Hepatocyte (in vitro differentiated cells): ENCODE data around the gene NRIP1. TPM values are rescaled to one million over a fixed set of nuclear protein-coding genes. Genes with fewer than 3 reads are reported as not detected.

Experiments used
- DNase-seq: peaks from one replicate; pipeline ENCODE4 v3.0.0-alpha.2; 2016; ENCODE audit warnings: low spot score
- H2AFZ ChIP-seq: fragments of 200-600 bp; sonication (generic); 2 replicates; pipeline ENCODE4 v1.6.0; 2016; ENCODE audit warnings: antibody characterized with exemption, mild to moderate bottlenecking
- H3K27ac ChIP-seq: fragments of 200-600 bp; sonication (generic); 2 replicates; pipeline ENCODE4 v1.5.1; 2016; ENCODE audit warnings: mild to moderate bottlenecking
- H3K27me3 ChIP-seq: fragments of 200-600 bp; sonication (generic); 2 replicates; pipeline ENCODE4 v1.6.1; 2016
- H3K36me3 ChIP-seq: fragments of 200-600 bp; sonication (generic); replicated peaks from 2 replicates; pipeline ENCODE4 v1.5.1; 2016; ENCODE audit warnings: low read depth; ENCODE audit not compliant: insufficient read depth
- H3K4me1 ChIP-seq: fragments of 200-600 bp; sonication (generic); 2 replicates; pipeline ENCODE4 v1.5.1; 2016; ENCODE audit warnings: mild to moderate bottlenecking, moderate library complexity; ENCODE audit not compliant: insufficient read depth
- H3K4me2 ChIP-seq: fragments of 200-600 bp; sonication (generic); 2 replicates; pipeline ENCODE4 v1.6.0; 2016
- H3K4me3 ChIP-seq: fragments of 200-600 bp; sonication (generic); 2 replicates; pipeline ENCODE4 v1.5.1; 2016; ENCODE audit warnings: mild to moderate bottlenecking
- H3K79me2 ChIP-seq: fragments of 200-600 bp; sonication (generic); 2 replicates; pipeline ENCODE4 v1.6.0; 2017; ENCODE audit warnings: mild to moderate bottlenecking
- H3K9me2 ChIP-seq: fragments of 200-600 bp; sonication (generic); replicated peaks from 2 replicates; pipeline ENCODE4 v1.6.0; 2017; ENCODE audit warnings: mild to moderate bottlenecking; ENCODE audit not compliant: insufficient read depth
- H3K9me3 ChIP-seq: fragments of 200-600 bp; sonication (generic); 2 replicates; pipeline ENCODE4 v1.5.1; 2016; ENCODE audit warnings: low read depth, mild to moderate bottlenecking
- H4K20me1 ChIP-seq: fragments of 200-600 bp; sonication (generic); 2 replicates; pipeline ENCODE4 v1.6.0; 2016; ENCODE audit warnings: mild to moderate bottlenecking; ENCODE audit not compliant: insufficient read depth, poor library complexity, severe bottlenecking
- CTCF ChIP-seq: fragments of 200-600 bp; sonication (generic); IDR thresholded peaks from 2 replicates; pipeline ENCODE4 v1.5.1; 2016; ENCODE audit warnings: antibody characterized with exemption, mild to moderate bottlenecking; ENCODE audit not compliant: poor library complexity
- EZH2 ChIP-seq: fragments of 200-600 bp; sonication (generic); IDR thresholded peaks from 2 replicates; pipeline ENCODE4 v1.6.1; 2016; ENCODE audit warnings: antibody characterized with exemption, mild to moderate bottlenecking, borderline replicate concordance
- EZH2phosphoT487 ChIP-seq: fragments of 200-600 bp; sonication (generic); IDR thresholded peaks from one replicate; pipeline ENCODE4 v1.6.1; 2018; ENCODE audit warnings: antibody characterized with exemption, mild to moderate bottlenecking, low read depth, moderate library complexity; ENCODE audit not compliant: unreplicated experiment, severe bottlenecking
- WGBS: methylation state at CpG from one replicate; pipeline ENCODE4 v1.1.6; 2016; ENCODE audit warnings: low lambda C conversion rate; ENCODE audit errors: missing lambda C conversion rate; 5-methylcytosine and 5-hydroxymethylcytosine counted together
- polyA plus RNA-seq: library from polyadenylated mRNA; unstranded; fragments of >200 nt; fragmentation: Nextera tagmentation; extraction: Ambion mirVana; gene quantifications from 2 replicates; pipeline ENCODE4 v1.2.1, GENCODE V29; 2016
- total RNA-seq: library from RNA; depleted of rRNA; stranded (reverse); fragments of >200 nt; gene quantifications from 2 replicates; pipeline ENCODE4 v1.2.3, GENCODE V29; 2014

Gene NRIP1
- total and polyA plus RNA-seq, 2 experiments from 2014 or later, result 11.5 to 62.4 TPM

- H3K4me1 ChIP-seq, result no peaks in the 10 kb centered on the region
- H3K4me2 ChIP-seq, result no peak overlapping the region
- H2AFZ ChIP-seq, result no peak overlapping the region
- H3K9me3 ChIP-seq, result no peaks in the 10 kb centered on the region
- H3K36me3 ChIP-seq, result no peaks in the 10 kb centered on the region
- no peak overlapping the region for H3K4me3 ChIP-seq
- TF ChIP-seq EZH2phosphoT487, result no peak
- no peak for TF ChIP-seq EZH2
- no peak for TF ChIP-seq CTCF
- DNase-seq, result no peak
- WGBS, result 58% methylated on average over 5 of the region's 5 CpGs
- no peaks in the 10 kb centered on the region for H3K9me2 ChIP-seq
- no peaks in the 10 kb centered on the region for H3K27me3 ChIP-seq
- H4K20me1 ChIP-seq, result no peaks in the 10 kb centered on the region
- no peaks in the 10 kb centered on the region for H3K79me2 ChIP-seq
- no peak overlapping the region for H3K27ac ChIP-seq
These were observed 117.1 kb downstream of the NRIP1 start for GRCh38 chr21:14947613-14948160.

- Histone ChIP-seq H3K4me1 (no peaks in the 10 kb centered on the region), H3K9me2 (no peaks in the 10 kb centered on the region), H3K36me3 (no peaks in the 10 kb centered on the region), H3K9me3 (no peaks in the 10 kb centered on the region), H3K4me2 (no peak overlapping the region), H3K79me2 (no peaks in the 10 kb centered on the region), H3K27me3 (no peaks in the 10 kb centered on the region), H3K27ac (no peak overlapping the region), H4K20me1 (no peaks in the 10 kb centered on the region), H3K4me3 (no peak overlapping the region), H2AFZ (no peak overlapping the region)
- 75% methylated on average over 3 of the region's 3 CpGs for WGBS
- no peak for DNase-seq
- no peak for TF ChIP-seq EZH2
- no peak for TF ChIP-seq CTCF
- TF ChIP-seq EZH2phosphoT487, result no peak
These were observed 119.6 kb downstream of the NRIP1 start for GRCh38 chr21:14945176-14945575.

- DNase-seq, result no peak
- no peak overlapping the region for H2AFZ ChIP-seq
- no peak overlapping the region for H3K27ac ChIP-seq
- H3K79me2 ChIP-seq, result no peaks in the 10 kb centered on the region
- H3K4me2 ChIP-seq, result no peak overlapping the region
- H3K36me3 ChIP-seq, result no peaks in the 10 kb centered on the region
- no peak overlapping the region for H3K4me3 ChIP-seq
- H4K20me1 ChIP-seq, result no peaks in the 10 kb centered on the region
- H3K9me3 ChIP-seq, result no peaks in the 10 kb centered on the region
- TF ChIP-seq CTCF, result no peak
- TF ChIP-seq EZH2phosphoT487, result no peak
- no peak for TF ChIP-seq EZH2
- no peaks in the 10 kb centered on the region for H3K9me2 ChIP-seq
- no peaks in the 10 kb centered on the region for H3K4me1 ChIP-seq
- 72% methylated on average over 3 of the region's 3 CpGs for WGBS
- H3K27me3 ChIP-seq, result no peaks in the 10 kb centered on the region
These were observed 121.2 kb downstream of the NRIP1 start for GRCh38 chr21:14943616-14944015.
